ENCODE data around the gene CORO2A.

DNA sequence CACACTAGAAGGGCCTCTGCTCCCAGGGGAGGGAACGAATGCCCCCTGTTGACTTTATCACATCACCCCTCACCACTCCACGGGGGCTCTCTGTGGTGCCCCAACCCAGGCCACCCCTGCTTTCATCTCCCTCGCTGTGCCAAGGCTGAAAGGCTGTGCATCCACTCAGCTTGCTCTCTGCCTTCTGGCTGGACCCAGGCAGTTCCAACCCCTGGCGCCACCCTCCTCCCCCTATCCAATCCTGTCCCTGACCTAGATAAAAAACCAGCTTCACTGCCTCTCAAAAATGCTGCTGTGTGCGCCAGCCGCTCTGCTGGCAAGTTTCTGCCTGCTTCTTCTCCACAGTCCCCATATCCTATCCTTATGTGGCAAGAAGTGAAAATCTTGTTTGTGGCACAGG, 22.4 kb upstream of the CORO2A start:
- TF ChIP-seq, protein P1, sequence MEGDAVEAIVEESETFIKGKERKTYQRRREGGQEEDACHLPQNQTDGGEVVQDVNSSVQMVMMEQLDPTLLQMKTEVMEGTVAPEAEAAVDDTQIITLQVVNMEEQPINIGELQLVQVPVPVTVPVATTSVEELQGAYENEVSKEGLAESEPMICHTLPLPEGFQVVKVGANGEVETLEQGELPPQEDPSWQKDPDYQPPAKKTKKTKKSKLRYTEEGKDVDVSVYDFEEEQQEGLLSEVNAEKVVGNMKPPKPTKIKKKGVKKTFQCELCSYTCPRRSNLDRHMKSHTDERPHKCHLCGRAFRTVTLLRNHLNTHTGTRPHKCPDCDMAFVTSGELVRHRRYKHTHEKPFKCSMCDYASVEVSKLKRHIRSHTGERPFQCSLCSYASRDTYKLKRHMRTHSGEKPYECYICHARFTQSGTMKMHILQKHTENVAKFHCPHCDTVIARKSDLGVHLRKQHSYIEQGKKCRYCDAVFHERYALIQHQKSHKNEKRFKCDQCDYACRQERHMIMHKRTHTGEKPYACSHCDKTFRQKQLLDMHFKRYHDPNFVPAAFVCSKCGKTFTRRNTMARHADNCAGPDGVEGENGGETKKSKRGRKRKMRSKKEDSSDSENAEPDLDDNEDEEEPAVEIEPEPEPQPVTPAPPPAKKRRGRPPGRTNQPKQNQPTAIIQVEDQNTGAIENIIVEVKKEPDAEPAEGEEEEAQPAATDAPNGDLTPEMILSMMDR (IDR thresholded peaks at IDR 0.05), result no peak
- no peak for TF ChIP-seq POLR2A (IDR thresholded peaks at IDR 0.05)
